Measurements from ENCODE around the gene NFIA. TPM values are rescaled to one million over a fixed set of nuclear protein-coding genes. Genes with fewer than 3 reads are reported as not detected.
"Not testable (repeated sequence)": the region's sequence is repeated elsewhere in the genome, so short reads cannot be mapped to it uniquely, and the experiment has no call there.

NFIA gene
- total RNA-seq, 2 donors from 2014 or later, result 75.3 to 81.3 TPM

DNA sequence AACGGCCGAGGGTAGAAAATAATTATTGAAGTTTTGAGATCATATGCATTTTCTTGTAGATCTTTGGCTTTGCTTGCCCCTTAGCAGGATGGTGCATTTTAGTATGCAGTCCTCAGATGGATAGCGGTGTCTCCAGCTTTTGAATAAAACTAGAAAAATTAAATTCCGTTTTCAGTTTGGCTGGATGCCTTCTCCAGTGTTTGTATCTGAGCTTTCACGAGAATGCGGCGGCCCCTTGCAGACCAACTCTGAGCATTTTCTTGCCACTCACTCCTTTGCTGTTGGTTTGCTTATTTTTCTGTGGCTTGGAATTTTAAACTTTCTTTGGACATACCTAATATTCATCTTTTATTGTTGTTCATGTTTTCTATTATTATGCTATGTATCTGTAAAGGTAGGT, 192.6 kb downstream of the NFIA start:
- Histone ChIP-seq H3K27me3 (no peaks in the 10 kb centered on the region), H3K4me3 (peak overlapping the region in 1 of 2 donors; percentile 2), H3K4me1 (peaks cover 0 to 57% of the 10 kb centered on the region in 2 donors), H3K9me3 (no peaks in the 10 kb centered on the region), H3K27ac (peak overlapping the region; percentile 22 to 26), H3K36me3 (no peaks in the 10 kb centered on the region)
- DNase-seq (ENCODE audit: low spot score), result no peak
- TF ChIP-seq, protein P1, sequence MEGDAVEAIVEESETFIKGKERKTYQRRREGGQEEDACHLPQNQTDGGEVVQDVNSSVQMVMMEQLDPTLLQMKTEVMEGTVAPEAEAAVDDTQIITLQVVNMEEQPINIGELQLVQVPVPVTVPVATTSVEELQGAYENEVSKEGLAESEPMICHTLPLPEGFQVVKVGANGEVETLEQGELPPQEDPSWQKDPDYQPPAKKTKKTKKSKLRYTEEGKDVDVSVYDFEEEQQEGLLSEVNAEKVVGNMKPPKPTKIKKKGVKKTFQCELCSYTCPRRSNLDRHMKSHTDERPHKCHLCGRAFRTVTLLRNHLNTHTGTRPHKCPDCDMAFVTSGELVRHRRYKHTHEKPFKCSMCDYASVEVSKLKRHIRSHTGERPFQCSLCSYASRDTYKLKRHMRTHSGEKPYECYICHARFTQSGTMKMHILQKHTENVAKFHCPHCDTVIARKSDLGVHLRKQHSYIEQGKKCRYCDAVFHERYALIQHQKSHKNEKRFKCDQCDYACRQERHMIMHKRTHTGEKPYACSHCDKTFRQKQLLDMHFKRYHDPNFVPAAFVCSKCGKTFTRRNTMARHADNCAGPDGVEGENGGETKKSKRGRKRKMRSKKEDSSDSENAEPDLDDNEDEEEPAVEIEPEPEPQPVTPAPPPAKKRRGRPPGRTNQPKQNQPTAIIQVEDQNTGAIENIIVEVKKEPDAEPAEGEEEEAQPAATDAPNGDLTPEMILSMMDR (IDR thresholded peaks at IDR 0.05), result no peak

DNA sequence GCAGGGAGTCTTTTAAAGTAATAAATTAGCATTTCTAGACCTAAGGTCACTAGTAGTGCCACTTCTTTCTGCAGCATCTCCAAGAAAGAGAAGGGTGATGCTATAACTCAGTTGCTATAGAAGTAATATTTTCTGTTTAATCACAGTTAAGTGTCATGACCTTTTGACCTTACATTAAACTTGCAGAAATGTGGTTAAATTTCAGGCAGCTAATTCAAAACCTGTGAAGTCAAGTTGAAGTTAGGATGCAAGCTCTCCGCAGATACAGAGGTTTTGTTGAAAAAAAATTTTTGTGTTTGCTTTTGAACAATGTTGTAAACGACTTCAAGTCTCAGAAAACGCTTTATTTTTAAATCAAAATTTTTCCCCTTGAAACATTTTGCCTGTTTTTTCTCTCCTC, 193.9 kb downstream of the NFIA start:
- Histone ChIP-seq H3K27ac (peak overlapping the region; percentile 17 to 22), H3K4me1 (peaks cover 0 to 58% of the 10 kb centered on the region in 2 donors), H3K4me3 (no peak overlapping the region), H3K9me3 (no peaks in the 10 kb centered on the region), H3K27me3 (no peaks in the 10 kb centered on the region), H3K36me3 (no peaks in the 10 kb centered on the region)
- no peak for DNase-seq (ENCODE audit: low spot score)
- TF ChIP-seq, protein P1 (IDR thresholded peaks at IDR 0.05), result no peak

DNA sequence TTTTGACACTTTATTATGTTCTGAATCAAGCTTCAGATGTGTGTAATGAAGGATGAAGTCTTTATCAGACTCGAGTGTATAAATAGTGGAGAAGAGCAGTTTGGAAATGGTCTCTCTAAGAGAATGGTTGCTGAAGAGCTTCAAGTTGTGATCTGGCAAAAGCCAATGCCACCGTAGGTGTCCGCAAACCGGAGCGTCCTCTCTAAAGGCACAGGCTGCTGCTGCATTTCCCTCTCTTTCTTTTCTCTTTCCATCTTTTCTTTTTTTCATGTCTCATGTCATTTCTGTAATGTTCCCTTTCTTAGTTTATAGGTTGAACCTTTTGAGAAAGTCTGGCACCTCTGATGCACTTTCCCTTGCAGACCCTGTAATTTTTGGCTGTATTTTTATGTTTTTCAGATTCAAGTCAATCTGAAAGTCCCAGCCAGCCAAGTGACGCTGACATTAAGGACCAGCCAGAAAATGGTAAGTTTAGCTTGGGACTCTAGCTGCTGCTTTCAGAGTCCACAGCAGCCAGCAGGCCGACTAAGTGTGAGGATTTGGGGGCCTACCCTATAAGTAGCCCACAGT, 194.8 kb downstream of the NFIA start:
- Histone ChIP-seq H3K9me3 (no peaks in the 10 kb centered on the region), H3K27ac (peak overlapping the region; percentile 64 to 68), H3K4me1 (peaks cover 0 to 51% of the 10 kb centered on the region in 2 donors), H3K4me3 (peak overlapping the region in 1 of 2 donors; percentile 15), H3K36me3 (no peaks in the 10 kb centered on the region), H3K27me3 (no peaks in the 10 kb centered on the region)
- TF ChIP-seq, protein P1 (IDR thresholded peaks at IDR 0.05), result no peak
- DNase-seq (ENCODE audit: low spot score), result no peak

DNA sequence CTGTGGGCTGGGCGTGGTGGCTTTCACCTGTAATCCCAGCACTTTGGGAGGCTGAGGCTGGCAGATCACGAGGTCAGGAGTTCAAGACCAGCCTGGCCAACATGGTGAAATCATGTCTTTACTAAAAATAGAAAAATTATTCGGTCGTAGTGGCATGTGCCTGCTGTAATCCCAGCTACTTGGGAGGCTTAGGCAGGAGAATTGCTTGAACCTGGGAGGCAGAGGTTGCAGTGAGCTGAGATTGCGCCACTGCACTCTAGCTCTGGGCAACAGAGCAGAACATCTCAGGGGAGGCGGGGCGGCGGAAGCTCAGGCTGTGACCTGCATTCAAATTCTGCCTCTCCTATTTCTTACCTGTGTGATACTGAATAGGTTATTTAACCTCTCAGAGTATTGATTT, 196.1 kb downstream of the NFIA start:
- H3K36me3 ChIP-seq; H3K9me3 ChIP-seq; H3K4me3 ChIP-seq; DNase-seq (ENCODE audit: low spot score); H3K27me3 ChIP-seq: not testable (repeated sequence)
- H3K4me1 ChIP-seq, result peaks cover 0 to 45% of the 10 kb centered on the region in 2 donors
- H3K27ac ChIP-seq, result peak overlapping the region; percentile 64 to 68

DNA sequence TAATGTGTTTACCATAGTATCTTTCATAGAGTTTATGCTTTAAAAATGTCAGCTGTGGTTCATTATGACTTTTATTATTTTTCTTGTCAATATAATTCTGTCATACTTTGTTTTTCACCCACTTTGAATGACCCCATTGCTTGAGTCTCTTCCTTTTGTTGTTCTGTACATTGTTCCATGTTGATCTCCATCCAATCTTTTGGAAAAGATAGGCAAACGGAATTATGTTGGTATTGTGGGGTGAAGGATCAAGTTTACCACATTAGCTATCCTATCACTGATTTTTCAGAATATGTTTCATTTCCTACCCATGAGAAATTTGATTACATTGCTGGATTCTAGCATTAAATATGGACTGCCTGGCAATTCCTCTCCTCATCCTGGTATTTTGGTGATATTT, 196.6 kb downstream of the NFIA start:
- H3K36me3 ChIP-seq, result no peaks in the 10 kb centered on the region
- no peak overlapping the region for H3K4me3 ChIP-seq
- no peaks in the 10 kb centered on the region for H3K9me3 ChIP-seq
- H3K4me1 ChIP-seq, result peaks cover 0 to 41% of the 10 kb centered on the region in 2 donors
- TF ChIP-seq, protein P1 (IDR thresholded peaks at IDR 0.05), result no peak
- DNase-seq (ENCODE audit: low spot score), result no peak
- no peaks in the 10 kb centered on the region for H3K27me3 ChIP-seq
- H3K27ac ChIP-seq, result peak overlapping the region in 1 of 2 donors; percentile 68

DNA sequence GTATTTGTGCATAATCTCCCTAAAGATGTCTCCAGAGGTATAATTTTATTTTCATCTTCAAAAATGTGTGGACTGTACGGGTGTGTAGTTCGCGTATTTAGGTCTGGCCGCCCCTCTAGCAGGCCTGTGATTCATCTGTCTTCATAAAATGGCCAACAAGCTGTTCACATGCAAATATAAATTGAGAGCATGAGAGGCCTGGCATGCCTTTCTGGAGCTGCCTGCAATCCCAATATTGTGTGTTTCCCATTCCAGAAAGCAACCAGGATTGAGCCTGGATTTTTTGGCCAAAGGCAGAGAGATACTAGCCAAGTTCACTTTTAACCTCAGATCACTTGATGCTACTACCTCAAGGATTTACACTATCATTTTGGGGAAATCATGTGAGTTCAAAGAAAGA, 197.2 kb downstream of the NFIA start:
- Histone ChIP-seq H3K27me3 (no peaks in the 10 kb centered on the region), H3K4me1 (peaks cover 0 to 38% of the 10 kb centered on the region in 2 donors), H3K4me3 (no peak overlapping the region), H3K36me3 (no peaks in the 10 kb centered on the region), H3K9me3 (no peaks in the 10 kb centered on the region), H3K27ac (peak overlapping the region; percentile 13 to 68)
- DNase-seq (ENCODE audit: low spot score), result no peak
- TF ChIP-seq, protein P1 (IDR thresholded peaks at IDR 0.05), result no peak
